Memory B cell (primary cell): ENCODE results near the gene MRPL54.

Experiments
- ATAC-seq: fragments of 150-1000 bp; cut with Tn5 transposase; 2 replicates; pipeline ENCODE4 v1.10.0; 2021; ENCODE audit warnings: low read depth, mild to moderate bottlenecking, moderate library complexity
- DNase-seq, 2 donors: peaks; one replicate each; pipeline ENCODE4 v3.0.0; 2022; ENCODE audit warnings: low spot score in 2 of 2
- H3K27ac Mint-ChIP-seq: one replicate; pipeline ENCODE4 v1.8.0; 2022; ENCODE audit warnings: mild to moderate bottlenecking, moderate library complexity, mixed read lengths
- H3K27me3 Mint-ChIP-seq: one replicate; pipeline ENCODE4 v1.8.0; 2022; ENCODE audit warnings: mixed read lengths
- H3K36me3 Mint-ChIP-seq: one replicate; pipeline ENCODE4 v1.8.0; 2022; ENCODE audit warnings: mild to moderate bottlenecking, mixed read lengths
- H3K4me1 Mint-ChIP-seq: one replicate; pipeline ENCODE4 v1.8.0; 2022; ENCODE audit warnings: mixed read lengths
- H3K4me3 Mint-ChIP-seq: one replicate; pipeline ENCODE4 v1.8.0; 2022; ENCODE audit warnings: mild to moderate bottlenecking, moderate library complexity, mixed read lengths
- H3K9me3 Mint-ChIP-seq: one replicate; pipeline ENCODE4 v1.8.0; 2022; ENCODE audit warnings: mixed read lengths

MRPL54 gene

DNA sequence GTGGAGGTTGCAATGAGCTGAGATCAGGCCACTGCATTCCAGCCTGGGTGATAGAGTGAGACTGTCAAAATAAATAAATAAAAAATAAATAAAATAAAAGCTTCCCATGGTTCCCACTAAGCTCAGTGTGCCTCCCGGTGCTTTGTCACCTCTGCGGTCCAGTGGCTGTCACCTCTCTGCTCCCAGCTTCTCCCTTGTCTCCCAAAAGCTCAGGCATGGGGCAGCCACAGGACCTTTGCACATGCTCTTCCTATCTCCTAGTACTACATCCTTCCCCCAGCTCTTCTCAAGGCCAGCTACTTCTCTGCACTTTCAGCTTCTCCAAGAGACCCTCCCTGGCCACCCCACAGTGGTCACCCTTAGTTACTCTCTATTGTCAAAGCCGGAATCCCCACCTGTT lies 31.3 kb downstream of the MRPL54 start:
- H3K36me3 Mint-ChIP-seq, result peaks cover 8% of the 10 kb centered on the region
- H3K27ac Mint-ChIP-seq, result no peak overlapping the region
- no peak for ATAC-seq
- H3K4me3 Mint-ChIP-seq, result no peak overlapping the region
- H3K27me3 Mint-ChIP-seq, result peaks cover 13% of the 10 kb centered on the region
- DNase-seq, result no peak
- H3K4me1 Mint-ChIP-seq, result no peaks in the 10 kb centered on the region
- H3K9me3 Mint-ChIP-seq, result peaks cover 12% of the 10 kb centered on the region

DNA sequence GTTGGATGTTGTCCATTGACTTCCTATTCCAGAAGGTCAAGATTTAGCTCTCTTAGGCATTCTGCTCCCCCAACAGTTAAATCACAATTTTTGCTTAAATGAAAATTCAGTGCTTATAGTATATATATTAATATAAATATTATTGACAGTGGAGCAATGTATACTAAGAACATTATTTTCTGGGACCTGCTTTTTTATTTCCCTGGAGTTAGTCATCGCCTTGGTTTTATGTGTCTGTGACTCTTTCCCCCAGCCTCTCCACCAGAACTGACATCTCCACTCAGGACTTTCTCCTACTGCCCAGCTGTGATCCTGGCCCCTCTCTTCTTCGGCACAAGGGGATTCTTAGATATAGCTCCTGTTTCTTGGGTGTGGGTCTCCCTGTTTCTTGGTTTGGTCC lies 33.9 kb downstream of the MRPL54 start:
- no peak for ATAC-seq
- no peak overlapping the region for H3K27ac Mint-ChIP-seq

DNA sequence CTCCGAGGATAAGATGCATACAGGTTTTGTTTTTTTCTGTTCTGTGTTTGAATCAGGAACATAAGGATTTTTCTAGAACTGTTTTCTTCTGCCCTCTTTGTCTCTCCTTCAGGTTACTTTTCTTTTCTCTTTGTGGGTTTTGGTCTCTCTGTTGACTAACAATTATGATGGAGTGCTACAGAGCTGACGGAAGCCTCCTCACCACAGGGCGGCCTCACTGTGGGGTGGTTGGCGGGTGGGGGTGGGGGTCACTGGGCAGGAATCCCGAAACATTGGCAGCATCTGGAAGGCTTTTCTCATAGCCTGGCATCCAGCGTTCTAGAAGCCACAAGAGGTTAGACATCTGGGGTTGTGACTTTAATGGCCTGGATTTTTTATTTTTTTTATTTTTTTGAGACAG lies 35.7 kb downstream of the MRPL54 start:
- ATAC-seq, result no peak
- no peak overlapping the region for H3K27ac Mint-ChIP-seq
- DNase-seq, result no peak
- peaks cover 6% of the 10 kb centered on the region for H3K36me3 Mint-ChIP-seq
- peaks cover 10% of the 10 kb centered on the region for H3K9me3 Mint-ChIP-seq
- H3K4me3 Mint-ChIP-seq, result no peak overlapping the region
- peaks cover 14% of the 10 kb centered on the region for H3K27me3 Mint-ChIP-seq
- H3K4me1 Mint-ChIP-seq, result peaks cover 5% of the 10 kb centered on the region

More for the DNA sequence above, 33.9 kb downstream of the MRPL54 start:
- DNase-seq, result no peak
- peaks cover 12% of the 10 kb centered on the region for H3K27me3 Mint-ChIP-seq
- peaks cover 2% of the 10 kb centered on the region for H3K4me1 Mint-ChIP-seq
- H3K4me3 Mint-ChIP-seq, result no peak overlapping the region
- peaks cover 11% of the 10 kb centered on the region for H3K9me3 Mint-ChIP-seq
- peaks cover 8% of the 10 kb centered on the region for H3K36me3 Mint-ChIP-seq

DNA sequence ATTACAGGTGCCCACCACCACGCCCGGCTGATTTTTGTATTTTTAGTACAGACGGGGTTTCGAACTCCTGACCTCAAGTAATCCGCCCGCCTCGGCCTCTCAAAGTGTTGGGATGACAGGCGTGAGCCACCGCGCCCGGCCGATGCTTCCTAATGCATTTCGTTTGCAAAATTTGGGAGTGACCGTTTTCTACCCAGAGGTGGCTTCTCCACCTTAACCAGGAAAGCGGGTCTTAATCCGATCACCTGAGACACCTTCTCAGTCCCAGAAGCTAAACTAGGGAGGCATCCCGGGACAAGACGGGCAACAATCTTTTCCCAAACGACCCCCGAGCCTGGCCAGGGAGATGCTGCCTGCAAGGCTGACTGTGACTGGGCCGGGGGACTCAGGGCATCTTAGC lies 38.5 kb downstream of the MRPL54 start:
- Mint-ChIP-seq H3K4me3 (no peak overlapping the region), H3K9me3 (peaks cover 6% of the 10 kb centered on the region), H3K27me3 (peaks cover 12% of the 10 kb centered on the region), H3K36me3 (peaks cover 4% of the 10 kb centered on the region), H3K4me1 (peaks cover 5% of the 10 kb centered on the region), H3K27ac (no peak overlapping the region)
- DNase-seq, result no peak
- ATAC-seq, result no peak

DNA sequence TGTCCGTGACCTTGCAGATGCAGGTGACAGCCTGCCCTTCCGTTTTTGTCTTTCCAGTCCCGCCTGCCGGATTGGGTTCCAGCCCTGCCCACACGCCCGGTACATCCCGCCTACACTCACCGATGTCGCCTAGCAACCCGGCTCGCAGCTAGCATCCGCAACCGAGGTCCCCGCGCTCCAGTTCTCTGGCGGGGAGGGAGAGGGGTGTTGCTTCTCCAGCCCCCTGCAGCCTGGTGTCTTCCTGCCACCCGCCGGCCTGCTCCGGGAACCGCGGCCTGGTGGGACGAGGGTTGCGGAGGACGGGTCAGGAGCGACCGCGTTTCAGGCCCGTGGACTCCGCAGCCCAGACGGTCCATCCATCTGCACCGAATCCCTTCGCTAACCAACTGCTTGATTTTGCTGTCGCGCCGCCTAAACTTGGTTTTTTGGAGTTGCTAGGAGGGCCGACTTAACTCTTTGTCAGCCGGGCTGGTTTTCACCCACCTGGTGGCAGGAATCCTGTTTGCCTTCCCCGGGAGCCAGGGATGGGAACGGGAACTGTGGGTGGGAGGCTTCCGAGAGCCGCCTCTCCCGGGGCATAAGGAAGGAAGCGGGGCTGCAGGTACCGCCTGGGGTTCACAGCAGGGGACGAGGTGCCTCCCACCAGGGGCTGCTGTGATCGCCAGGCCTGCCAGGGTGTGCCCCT lies 39.1 kb downstream of the MRPL54 start:
- H3K9me3 Mint-ChIP-seq, result peaks cover 4% of the 10 kb centered on the region
- H3K4me3 Mint-ChIP-seq, result peak overlapping the region; percentile 17
- H3K27ac Mint-ChIP-seq, result no peak overlapping the region
- peaks cover 4% of the 10 kb centered on the region for H3K36me3 Mint-ChIP-seq
- ATAC-seq, result peak; percentile 76
- H3K4me1 Mint-ChIP-seq, result peaks cover 6% of the 10 kb centered on the region
- H3K27me3 Mint-ChIP-seq, result peaks cover 13% of the 10 kb centered on the region
- peak in 1 of 2 donors; percentile 37 for DNase-seq

DNA sequence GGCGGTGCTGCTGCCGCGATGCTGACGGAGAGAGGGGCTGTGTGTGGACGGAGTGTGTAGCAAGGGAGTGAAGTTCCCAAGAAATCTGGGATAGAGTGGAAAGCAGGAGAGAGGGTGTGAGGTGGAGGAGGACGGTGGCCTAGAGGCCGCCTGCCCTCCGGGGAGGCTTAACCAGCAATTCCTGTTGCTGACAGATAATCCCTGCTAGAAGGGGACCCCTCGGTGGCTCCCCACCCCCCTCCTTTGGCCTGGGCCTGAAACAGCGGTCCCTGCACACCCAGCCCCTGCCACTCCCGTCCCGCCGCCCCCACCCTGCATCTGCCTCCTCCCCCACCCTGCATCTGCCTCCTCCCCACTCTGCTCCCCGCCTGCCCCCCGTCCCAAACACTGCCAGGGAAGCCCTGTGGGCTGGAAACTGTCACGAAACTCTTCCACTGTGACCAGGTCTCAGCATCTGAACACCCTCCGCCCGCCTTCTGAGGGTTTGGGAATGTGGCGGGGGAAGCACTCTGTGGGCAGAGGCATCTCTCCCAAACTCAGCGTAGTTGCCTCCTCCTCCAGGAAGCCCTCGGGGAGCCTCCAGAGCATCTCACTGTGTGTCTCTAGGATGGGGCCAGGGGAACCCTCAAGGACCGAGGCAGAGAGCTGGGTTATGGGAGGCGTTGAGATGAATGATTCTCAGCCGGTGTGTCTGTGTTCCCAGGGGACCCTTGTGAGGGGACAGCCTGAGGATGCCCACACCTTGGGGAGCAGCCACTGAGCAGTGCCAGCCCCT lies 40.8 kb downstream of the MRPL54 start:
- DNase-seq (no peak), ATAC-seq (no peak)
- Mint-ChIP-seq H3K4me1 (peaks cover 16% of the 10 kb centered on the region), H3K27me3 (peaks cover 14% of the 10 kb centered on the region), H3K27ac (no peak overlapping the region), H3K9me3 (no peaks in the 10 kb centered on the region), H3K36me3 (no peaks in the 10 kb centered on the region), H3K4me3 (no peak overlapping the region)

DNA sequence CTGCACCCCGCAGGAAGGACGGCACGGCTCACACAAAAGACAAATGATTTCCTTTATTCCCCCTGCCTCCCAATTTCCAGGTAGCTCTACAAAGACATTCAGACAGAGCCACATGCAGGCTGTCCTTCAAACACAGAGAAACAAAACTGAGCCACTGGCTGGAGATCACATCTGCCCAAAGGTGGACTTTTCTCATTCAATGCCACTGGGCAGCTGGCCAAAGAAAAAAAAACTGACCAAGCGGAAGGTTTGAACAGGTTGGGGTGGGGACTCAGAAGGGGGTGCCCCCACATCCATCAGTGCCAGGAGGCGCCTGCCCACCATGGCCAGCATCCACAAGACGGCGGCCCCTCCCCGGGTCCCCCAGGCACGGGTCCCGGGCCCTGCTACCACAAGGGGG lies 41.5 kb downstream of the MRPL54 start:
- Mint-ChIP-seq H3K27me3 (peaks cover 14% of the 10 kb centered on the region), H3K4me3 (no peak overlapping the region), H3K4me1 (peaks cover 16% of the 10 kb centered on the region), H3K36me3 (no peaks in the 10 kb centered on the region), H3K27ac (no peak overlapping the region), H3K9me3 (no peaks in the 10 kb centered on the region)
- no peak for DNase-seq
- ATAC-seq, result no peak

DNA sequence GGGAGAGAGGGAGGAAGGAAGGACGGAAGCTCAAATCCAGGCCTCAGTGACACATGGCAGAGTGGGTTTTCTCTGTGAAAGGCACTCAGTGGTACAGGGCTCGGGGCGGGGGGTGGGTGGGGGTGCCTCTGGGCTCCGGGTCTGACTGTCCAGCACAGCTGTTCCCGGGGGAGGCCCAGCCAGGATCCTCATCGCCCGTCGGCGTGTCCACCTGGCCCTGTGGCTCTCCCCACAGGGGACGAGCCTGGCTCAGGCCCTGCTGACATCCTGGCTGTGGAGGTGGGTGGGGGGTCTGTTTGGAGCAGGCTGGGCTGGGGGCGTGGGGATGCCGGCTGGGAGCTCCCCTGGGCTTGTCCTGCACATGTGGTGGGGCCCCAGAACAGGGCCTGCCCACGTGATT lies 41.9 kb downstream of the MRPL54 start:
- Mint-ChIP-seq H3K4me1 (peaks cover 14% of the 10 kb centered on the region), H3K27ac (no peak overlapping the region), H3K4me3 (no peak overlapping the region), H3K36me3 (no peaks in the 10 kb centered on the region), H3K9me3 (no peaks in the 10 kb centered on the region), H3K27me3 (peaks cover 12% of the 10 kb centered on the region)
- DNase-seq, result no peak
- no peak for ATAC-seq

DNA sequence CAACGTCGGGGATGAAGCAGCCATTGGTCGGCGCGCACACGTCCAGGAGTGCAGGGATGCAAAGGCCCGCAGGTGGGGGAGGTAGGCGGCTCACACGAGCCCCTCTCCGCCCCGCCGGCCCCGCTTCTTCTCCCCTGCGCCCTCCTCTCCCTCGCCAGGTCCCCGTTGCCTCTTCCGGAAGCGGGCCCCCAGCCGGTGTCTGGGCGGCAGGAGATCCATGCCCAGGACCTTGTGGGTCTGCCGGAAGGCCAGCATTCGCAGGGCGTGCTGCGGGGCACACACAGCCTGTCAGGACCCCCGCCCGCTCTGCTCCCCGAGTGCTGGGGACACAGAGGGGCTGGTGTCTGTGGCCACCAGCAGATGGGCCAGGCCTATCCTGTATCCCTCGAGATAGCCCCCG lies 43.4 kb downstream of the MRPL54 start:
- peaks cover 16% of the 10 kb centered on the region for H3K4me1 Mint-ChIP-seq
- no peaks in the 10 kb centered on the region for H3K36me3 Mint-ChIP-seq
- H3K27me3 Mint-ChIP-seq, result peaks cover 10% of the 10 kb centered on the region
- DNase-seq, result no peak
- no peaks in the 10 kb centered on the region for H3K9me3 Mint-ChIP-seq
- H3K4me3 Mint-ChIP-seq, result no peak overlapping the region
- no peak for ATAC-seq
- H3K27ac Mint-ChIP-seq, result no peak overlapping the region

DNA sequence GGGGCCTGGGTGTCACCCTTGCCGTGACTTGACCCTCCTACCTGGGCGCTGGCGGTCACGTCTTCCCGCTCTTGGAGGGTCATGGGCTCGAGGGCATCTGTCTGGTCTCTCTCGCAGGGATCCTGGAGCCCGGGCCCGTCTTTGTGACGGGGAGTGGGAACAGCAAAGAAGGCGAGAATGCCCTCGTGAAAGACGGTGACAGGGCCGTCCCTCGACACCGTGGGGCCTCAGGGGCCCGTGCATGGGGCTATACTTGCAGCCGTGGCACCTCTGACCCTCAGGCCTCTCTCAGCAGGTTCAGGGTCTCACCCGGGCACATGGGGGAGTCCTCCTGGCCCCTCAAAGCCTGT lies 44.6 kb downstream of the MRPL54 start:
- DNase-seq (no peak), ATAC-seq (no peak)
- Mint-ChIP-seq H3K4me1 (peaks cover 17% of the 10 kb centered on the region), H3K27me3 (peaks cover 10% of the 10 kb centered on the region), H3K36me3 (no peaks in the 10 kb centered on the region), H3K9me3 (no peaks in the 10 kb centered on the region), H3K4me3 (no peak overlapping the region), H3K27ac (no peak overlapping the region)

DNA sequence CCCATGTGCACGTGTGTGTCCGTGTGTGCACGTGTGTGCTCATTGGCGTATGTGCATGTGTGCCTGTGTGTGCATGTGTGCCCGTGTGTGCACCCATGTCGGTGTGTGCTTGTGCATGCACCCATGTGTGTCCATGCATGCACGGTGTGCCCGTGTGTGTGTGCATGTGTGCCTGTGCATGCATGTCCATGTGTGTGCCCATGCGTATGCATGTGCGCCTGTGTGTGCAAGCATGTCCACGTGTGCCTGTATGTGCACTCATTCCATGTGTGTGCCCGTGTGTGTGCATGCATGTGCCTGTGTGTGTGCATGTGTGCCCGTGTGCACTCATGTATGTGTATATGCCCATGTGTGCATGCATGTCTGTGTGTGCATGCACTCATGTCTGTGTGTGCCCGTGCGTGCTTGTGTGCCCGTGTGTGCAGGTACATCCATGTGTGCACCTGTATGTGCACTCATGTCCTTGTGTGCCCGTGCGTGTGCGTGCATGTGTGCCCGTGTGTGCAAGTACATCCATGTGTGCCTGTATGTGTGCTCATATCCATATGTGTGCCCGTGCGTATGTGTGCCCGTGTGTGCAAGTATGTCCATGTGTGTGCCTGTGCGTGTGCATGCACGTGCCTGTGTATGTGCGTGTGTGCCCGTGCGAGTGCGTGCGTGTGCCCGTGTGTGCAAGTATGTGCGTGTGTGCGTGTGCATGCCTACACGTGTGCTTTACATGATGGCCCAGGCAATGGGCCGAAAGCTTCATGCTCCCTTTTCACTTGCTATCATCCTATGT lies 45.3 kb downstream of the MRPL54 start:
- Mint-ChIP-seq H3K9me3 (no peaks in the 10 kb centered on the region), H3K4me1 (peaks cover 23% of the 10 kb centered on the region), H3K27me3 (peaks cover 10% of the 10 kb centered on the region), H3K36me3 (peaks cover 2% of the 10 kb centered on the region), H3K4me3 (no peak overlapping the region), H3K27ac (no peak overlapping the region)
- DNase-seq (no peak), ATAC-seq (no peak)

DNA sequence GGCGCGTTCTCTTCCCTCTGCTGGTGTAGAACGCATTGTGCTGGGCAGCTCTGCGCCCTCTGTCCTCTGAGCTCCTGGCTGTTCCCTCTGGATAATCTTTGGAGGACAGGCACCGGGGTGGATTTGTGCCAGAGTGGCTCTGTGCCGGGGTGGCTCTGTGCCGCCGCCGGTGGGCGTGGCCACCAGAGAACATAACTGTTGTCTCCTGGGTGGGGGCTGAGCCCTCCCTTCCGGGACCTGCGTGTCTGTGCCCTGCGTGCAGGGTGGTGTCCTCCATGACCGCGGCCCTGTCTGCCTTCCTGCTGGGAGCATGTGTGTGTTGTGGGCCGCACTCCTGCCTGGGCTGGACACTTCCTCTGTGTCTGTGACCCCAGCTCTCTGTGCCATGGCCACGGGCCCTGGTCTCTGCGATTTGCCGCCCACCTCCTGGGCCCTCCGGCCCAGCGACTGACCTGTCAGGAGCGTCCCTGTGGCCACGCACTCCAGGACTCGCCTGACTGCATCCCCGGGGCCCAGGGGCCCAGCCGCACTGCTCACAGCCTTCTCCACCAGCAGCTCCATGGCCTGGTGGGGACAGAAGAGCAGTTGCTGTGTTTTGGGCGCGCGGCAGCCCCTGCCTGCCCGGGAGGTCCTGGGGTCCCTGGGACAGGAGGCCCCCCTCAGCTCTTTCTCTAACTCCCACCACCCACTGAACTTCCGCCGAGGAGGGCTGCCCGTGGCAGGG lies 46.1 kb downstream of the MRPL54 start:
- no peaks in the 10 kb centered on the region for H3K9me3 Mint-ChIP-seq
- peaks cover 2% of the 10 kb centered on the region for H3K36me3 Mint-ChIP-seq
- H3K27me3 Mint-ChIP-seq, result peaks cover 5% of the 10 kb centered on the region
- ATAC-seq, result no peak
- H3K4me1 Mint-ChIP-seq, result peaks cover 24% of the 10 kb centered on the region
- no peak overlapping the region for H3K4me3 Mint-ChIP-seq
- H3K27ac Mint-ChIP-seq, result no peak overlapping the region
- DNase-seq, result no peak

DNA sequence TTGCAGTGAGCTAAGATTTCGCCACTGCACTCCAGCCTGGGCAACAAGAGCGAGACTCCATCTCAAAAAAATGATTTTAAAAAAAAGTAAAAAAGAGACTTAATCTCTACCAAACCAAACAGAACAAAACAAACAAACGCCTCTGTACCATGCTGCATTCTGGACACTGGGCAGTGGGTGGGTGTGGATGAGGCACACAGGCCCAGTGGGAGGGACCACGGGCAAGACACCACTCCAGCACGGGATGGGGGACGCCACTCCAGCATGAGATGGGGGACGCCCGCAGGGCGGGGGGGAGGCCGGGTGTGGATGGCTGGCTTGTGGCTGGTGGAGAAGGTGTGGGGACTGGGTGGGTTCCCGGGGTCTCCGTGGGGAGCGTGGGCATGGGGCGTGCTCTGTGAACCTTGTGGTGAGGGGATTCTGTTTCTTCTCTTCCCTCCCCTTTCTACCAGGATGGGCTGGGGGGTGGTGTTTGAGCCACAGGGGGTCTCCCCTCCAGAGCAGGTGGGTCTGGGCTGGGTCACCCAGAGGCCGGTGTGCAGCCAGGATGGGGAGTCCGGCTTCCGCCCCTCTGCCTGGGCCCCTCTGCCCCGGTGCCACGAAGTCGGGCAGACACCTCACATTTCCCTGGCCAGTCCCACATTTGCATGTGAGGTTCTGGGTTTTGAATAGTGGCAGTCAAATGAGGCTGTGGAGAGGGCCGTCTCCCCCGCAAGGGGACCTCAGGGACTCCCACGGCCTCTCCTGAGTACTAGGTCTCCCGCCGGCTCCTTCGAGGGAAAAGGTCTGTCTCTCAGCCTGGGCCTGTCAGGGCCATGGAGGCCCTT lies 47.6 kb downstream of the MRPL54 start:
- H3K27me3 Mint-ChIP-seq, result peaks cover 5% of the 10 kb centered on the region
- DNase-seq, result peak; percentile 43 to 75
- no peaks in the 10 kb centered on the region for H3K9me3 Mint-ChIP-seq
- H3K36me3 Mint-ChIP-seq, result peaks cover 2% of the 10 kb centered on the region
- peak; percentile 70 for ATAC-seq
- peaks cover 25% of the 10 kb centered on the region for H3K4me1 Mint-ChIP-seq
- peak overlapping the region; percentile 29 for H3K4me3 Mint-ChIP-seq
- H3K27ac Mint-ChIP-seq, result peak overlapping the region; percentile 68
